NOMO-1 treated with dmso at 0.1 percent for 144 hours (cell line): ENCODE measurements around the gene HERPUD2.
"Not testable (repeated sequence)": the region's sequence is repeated elsewhere in the genome, so short reads cannot be mapped to it uniquely, and the experiment has no call there.

Experiments used
- DNase-seq: peaks from one replicate; lab custom pipeline; 2025; ENCODE audit not compliant: unreplicated experiment; lab: John Stamatoyannopoulos, UW

The HERPUD2 gene

DNA sequence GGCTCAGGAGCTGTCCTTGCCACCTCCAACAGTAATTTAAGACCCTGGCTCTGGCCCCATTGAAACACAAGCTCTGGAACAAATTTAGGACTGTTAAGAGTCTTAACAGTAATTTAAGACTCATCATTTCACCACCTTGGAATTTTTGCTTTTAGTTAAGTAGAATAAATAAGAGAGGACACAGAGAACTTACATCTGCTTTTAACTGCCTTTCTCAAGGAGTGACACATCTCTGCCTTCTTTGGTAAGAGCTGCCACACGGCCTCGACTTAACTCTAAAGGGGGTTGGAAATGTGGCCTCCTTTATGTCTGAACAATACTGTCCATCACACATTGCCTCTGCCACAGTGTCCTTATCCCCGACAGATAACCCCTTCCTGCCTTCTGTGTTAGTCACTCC lies 77.9 kb downstream of the HERPUD2 start:
- no peak for DNase-seq

DNA sequence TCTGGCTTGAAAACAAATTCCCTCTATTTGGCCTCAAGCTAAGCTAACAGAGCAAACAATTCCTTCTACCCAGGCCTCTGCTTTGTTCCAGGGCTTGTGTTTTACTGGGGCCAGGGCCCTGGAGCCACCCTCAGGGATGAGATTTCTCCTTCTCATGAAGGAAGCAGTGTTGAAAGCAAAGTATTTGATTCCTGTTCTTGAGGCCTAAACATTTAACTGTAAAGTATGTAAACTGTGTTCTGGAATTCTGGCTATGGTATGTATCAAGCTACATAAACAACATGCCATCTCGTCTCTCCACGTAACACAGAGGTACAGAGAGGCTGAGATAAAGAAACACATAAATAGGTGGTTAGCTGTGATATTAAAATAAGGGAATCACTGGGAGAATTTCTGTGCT lies 81.8 kb downstream of the HERPUD2 start:
- DNase-seq: no peak

DNA sequence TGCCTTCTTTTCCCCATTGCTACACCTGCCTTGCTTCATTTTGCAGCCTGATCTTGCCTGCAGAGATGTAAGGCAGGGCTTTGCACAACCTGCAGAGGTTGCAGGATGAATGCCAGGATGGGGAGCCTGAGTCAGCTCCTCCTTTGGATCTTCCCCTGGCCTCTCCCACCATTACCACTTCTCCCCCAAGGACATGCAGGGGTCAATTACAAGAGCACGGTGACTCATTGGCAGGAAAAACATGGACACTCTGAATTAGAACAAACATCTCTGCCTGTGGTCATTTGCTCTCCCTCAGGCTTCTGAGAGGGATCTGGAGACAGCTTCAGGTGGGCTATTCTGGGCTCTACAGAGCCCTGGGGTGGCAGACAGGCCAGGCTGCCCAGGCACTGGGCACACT lies 89.2 kb downstream of the HERPUD2 start:
- DNase-seq: no peak

DNA sequence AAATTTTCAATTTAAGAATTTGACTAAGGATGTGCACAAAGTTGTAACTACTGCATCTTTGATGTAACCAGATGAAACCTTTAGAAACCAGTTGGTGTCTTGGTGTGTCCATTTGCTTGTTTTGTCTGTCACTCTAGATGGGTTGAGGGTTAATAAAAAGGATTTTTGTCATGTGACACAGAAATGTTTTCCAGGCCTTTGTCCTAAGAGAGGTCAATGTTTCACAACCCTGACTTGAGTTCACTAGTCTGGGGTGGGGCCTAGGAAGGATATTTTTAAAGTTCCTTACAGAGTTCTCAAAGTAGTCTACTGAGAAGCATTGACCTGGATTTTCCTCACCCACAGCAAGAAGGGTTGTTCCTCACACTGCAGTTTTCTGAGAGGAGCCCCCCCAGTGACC lies 90.3 kb downstream of the HERPUD2 start:
- DNase-seq: no peak

DNA sequence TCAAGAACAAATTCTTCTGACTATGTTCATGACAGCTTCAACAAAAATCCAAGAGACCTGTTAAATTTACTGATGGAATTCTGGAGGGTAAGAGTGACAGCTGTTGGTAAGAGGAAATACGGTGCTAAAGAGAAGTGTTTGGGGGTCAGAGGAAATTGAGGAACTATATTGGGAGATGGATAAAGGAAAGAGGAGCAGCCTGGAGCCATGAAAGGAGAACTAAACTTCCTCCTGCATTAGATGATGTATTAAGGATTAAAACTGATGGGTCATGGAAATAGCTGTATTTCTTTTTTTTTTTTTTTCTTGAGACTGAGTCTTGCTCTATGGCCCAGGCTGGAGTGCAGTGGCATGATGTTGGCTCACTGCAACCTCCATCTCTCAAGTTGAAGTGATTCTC lies 95.3 kb downstream of the HERPUD2 start:
- no peak for DNase-seq

DNA sequence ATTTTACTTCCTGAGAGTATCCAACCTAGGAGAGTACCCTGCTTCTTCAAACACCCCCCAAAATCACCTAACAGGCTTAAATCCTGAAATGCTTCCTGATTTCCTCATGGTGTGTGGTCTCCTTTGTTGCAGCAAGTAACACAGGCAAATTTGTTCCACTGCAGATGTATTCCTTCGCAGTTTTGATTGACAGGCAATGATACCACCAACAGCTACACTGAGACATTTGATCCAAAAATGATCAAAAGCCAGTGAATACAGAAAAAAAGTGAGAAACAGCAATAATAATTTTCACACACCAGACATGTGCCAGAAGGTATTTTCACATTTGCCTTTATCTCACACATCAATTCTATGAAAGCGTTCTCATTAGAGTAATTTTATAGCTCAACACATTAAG lies 95.9 kb downstream of the HERPUD2 start:
- no peak for DNase-seq

DNA sequence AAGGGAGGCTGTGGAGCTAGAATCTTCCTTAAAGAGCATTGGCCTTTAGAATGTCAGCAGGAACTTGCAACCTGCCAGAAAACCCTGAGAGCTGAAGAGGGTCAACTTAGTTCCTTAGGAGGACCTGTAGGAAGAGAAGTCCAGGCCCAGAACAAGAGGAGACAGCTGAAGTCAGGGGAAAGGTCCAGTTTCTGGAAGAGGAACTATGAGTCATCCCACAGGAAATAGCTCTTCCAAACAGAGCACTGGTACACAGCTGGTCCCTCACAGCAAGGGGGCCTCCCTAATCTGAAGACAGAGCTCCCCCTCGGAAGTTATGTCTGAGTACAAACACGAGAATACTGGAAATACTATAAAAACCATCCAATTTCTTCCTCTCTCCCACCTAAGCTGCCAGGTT lies 98.9 kb downstream of the HERPUD2 start:
- no peak for DNase-seq

DNA sequence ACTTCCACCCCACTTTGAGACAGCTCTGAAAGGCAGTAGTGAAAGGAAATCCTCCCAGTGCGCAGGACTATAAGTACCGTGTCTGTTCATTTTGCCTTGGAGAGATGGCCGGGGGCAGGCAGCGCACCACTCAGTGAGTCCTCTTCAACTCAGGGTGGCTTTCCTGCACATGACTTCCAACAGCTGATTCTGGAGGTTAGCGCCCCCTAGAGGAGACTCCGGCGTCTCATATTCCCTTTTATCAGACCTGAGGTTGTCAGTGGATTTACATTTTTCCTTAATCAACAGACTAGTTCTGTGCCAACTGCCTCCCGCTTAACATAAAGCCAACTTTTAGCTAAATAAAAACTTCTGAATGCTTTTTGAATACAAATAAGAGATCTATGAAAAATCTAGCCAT lies 101.0 kb downstream of the HERPUD2 start:
- DNase-seq: no peak

DNA sequence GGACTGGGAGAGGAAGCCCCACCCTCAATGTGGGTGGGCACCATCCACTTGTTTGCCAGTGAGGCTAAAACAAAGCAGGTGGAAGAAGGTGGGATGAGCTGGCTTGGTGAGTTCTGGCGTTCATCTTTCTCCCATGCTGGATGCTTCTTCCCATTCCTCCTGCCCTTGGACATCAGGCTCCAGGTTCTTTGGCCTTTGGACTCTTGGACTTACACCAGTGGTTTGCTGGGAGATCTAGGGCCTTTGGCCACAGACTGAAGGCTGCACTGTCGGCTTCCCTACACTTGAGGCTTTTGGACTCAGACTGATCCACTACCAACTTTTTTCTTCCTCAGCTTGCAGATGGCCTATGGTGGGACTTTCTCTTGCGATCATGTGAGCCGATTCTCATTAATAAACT lies 106.3 kb downstream of the HERPUD2 start:
- no peak for DNase-seq

DNA sequence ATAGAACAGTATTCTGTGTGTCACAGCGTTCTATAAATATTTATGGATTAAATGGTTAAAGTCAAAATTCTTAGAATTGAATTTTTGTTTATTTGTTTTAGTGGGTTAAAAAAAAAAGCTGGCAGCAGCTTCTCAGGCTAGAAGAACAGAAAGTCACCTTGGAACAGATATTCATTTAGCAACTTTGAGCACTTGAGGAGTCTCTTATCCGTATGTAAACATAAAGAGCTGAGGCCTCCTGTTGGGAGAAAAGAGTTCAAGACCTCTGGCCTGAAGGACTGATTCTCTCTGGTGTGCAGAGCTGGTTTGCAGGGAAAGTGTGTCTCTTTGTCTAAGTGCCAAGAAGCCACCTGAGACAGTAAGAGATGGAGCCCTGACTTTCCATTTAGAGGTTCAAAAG lies 109.9 kb downstream of the HERPUD2 start:
- DNase-seq: no peak

DNA sequence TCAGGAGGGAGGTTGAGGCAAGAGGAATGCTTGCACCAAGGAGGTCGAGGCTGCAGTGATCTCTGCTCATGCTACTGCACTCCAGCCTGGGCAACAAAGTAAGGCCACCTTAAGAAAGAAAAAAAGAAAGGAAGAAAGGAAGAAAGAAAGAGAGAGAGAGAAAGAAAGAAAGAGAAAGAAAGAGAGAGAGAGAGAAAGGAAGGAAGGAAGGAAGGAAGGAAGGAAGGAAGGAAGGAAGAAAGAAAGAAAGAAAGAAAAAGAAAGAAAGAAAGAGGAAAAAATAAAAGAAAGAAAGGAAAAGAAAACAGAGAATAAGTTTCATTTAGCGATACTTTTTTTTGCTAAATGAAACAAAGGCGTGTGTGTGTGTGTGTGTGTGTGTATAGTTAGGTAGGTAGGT lies 110.4 kb downstream of the HERPUD2 start:
- not testable (repeated sequence) for DNase-seq
